Osteocyte (in vitro differentiated cells): ENCODE data around the gene SLC66A1. TPM values are rescaled to one million over a fixed set of nuclear protein-coding genes. Genes with fewer than 3 reads are reported as not detected.
A peak's percentile ranks its signal among the peaks of the same experiment; 100 is the strongest.

Source experiments
- DNase-seq: peaks from one replicate; pipeline ENCODE4 v3.0.0; 2021; ENCODE audit warnings: mixed read lengths; ENCODE audit not compliant: unreplicated experiment; ENCODE audit errors: extremely low spot score
- H3K27ac Mint-ChIP-seq: one replicate; pipeline ENCODE4 v1.8.0; 2021; ENCODE audit warnings: mild to moderate bottlenecking, mixed read lengths; ENCODE audit not compliant: unreplicated experiment
- H3K27me3 Mint-ChIP-seq: one replicate; pipeline ENCODE4 v1.8.0; 2021; ENCODE audit warnings: mixed read lengths; ENCODE audit not compliant: unreplicated experiment
- H3K36me3 Mint-ChIP-seq: one replicate; pipeline ENCODE4 v1.8.0; 2021; ENCODE audit warnings: mixed read lengths; ENCODE audit not compliant: unreplicated experiment
- H3K4me1 Mint-ChIP-seq: one replicate; pipeline ENCODE4 v1.8.0; 2021; ENCODE audit warnings: mixed read lengths; ENCODE audit not compliant: unreplicated experiment
- H3K4me3 Mint-ChIP-seq: one replicate; pipeline ENCODE4 v1.8.0; 2021; ENCODE audit warnings: mild to moderate bottlenecking, moderate library complexity, mixed read lengths; ENCODE audit not compliant: unreplicated experiment
- H3K9me3 Mint-ChIP-seq: one replicate; pipeline ENCODE4 v1.8.0; 2021; ENCODE audit warnings: mixed read lengths; ENCODE audit not compliant: unreplicated experiment
- CTCF ChIP-seq: fragments of 200-600 bp; sonication (generic); IDR thresholded peaks from 2 replicates; pipeline ENCODE4 v1.5.0; 2021; ENCODE audit warnings: antibody characterized with exemption, mild to moderate bottlenecking, moderate library complexity
- total RNA-seq: library from RNA; stranded (reverse); gene quantifications from 2 replicates; pipeline ENCODE4 v1.2.1, GENCODE V29; 2021

SLC66A1 gene
- total RNA-seq, 1 donor from 2014 or later: 25.8 TPM

GRCh38 chr1:19348441-19349198, 36.5 kb downstream of the SLC66A1 start:
- Mint-ChIP-seq H3K27ac (no peak overlapping the region), H3K36me3 (peaks cover 42% of the 10 kb centered on the region), H3K27me3 (no peaks in the 10 kb centered on the region), H3K4me3 (no peak overlapping the region), H3K4me1 (no peaks in the 10 kb centered on the region), H3K9me3 (no peaks in the 10 kb centered on the region)
- no peak for TF ChIP-seq CTCF
- no peak for DNase-seq

GRCh38 chr1:19349999-19350398, 37.9 kb downstream of the SLC66A1 start:
- H3K27me3 Mint-ChIP-seq: no peaks in the 10 kb centered on the region
- peak overlapping the region; percentile 8 for H3K27ac Mint-ChIP-seq
- peaks cover 10% of the 10 kb centered on the region for H3K4me1 Mint-ChIP-seq
- H3K36me3 Mint-ChIP-seq: peaks cover 42% of the 10 kb centered on the region
- no peak for DNase-seq
- H3K9me3 Mint-ChIP-seq: no peaks in the 10 kb centered on the region
- no peak for TF ChIP-seq CTCF
- no peak overlapping the region for H3K4me3 Mint-ChIP-seq

- TF ChIP-seq CTCF: no peak
- H3K4me1 Mint-ChIP-seq: peaks cover 13% of the 10 kb centered on the region
- H3K27ac Mint-ChIP-seq: peak overlapping the region; percentile 8
- no peak overlapping the region for H3K4me3 Mint-ChIP-seq
- peaks cover 43% of the 10 kb centered on the region for H3K36me3 Mint-ChIP-seq
- no peaks in the 10 kb centered on the region for H3K27me3 Mint-ChIP-seq
- DNase-seq: no peak
- H3K9me3 Mint-ChIP-seq: no peaks in the 10 kb centered on the region
Measured at GRCh38 chr1:19350566-19350965, 38.4 kb downstream of the SLC66A1 start.

- no peak for TF ChIP-seq CTCF
- no peak for DNase-seq
- Mint-ChIP-seq H3K36me3 (peaks cover 50% of the 10 kb centered on the region), H3K4me3 (no peak overlapping the region), H3K9me3 (no peaks in the 10 kb centered on the region), H3K27me3 (no peaks in the 10 kb centered on the region), H3K4me1 (peaks cover 24% of the 10 kb centered on the region), H3K27ac (no peak overlapping the region)
Measured at GRCh38 chr1:19351873-19352272, 39.7 kb downstream of the SLC66A1 start.

- Mint-ChIP-seq H3K36me3 (peaks cover 54% of the 10 kb centered on the region), H3K9me3 (no peaks in the 10 kb centered on the region), H3K27me3 (no peaks in the 10 kb centered on the region), H3K4me3 (no peak overlapping the region), H3K27ac (no peak overlapping the region), H3K4me1 (peaks cover 30% of the 10 kb centered on the region)
- no peak for DNase-seq
- no peak for TF ChIP-seq CTCF
Measured at GRCh38 chr1:19352839-19353238, 40.7 kb downstream of the SLC66A1 start.
